Osteoblast (primary cell): ENCODE results near the gene MGAT5. TPM values are rescaled to one million over a fixed set of nuclear protein-coding genes. Genes with fewer than 3 reads are reported as not detected.
A peak's percentile ranks its signal among the peaks of the same experiment; 100 is the strongest.

ENCODE experiments used
- DNase-seq: peaks from one replicate; pipeline ENCODE4 v3.0.0; 2011; ENCODE audit warnings: low spot score, mixed read lengths; ENCODE audit not compliant: insufficient read length; ENCODE audit errors: missing footprints
- H2AFZ ChIP-seq: 2 replicates; pipeline ENCODE4 v1.6.0; 2011; ENCODE audit warnings: mild to moderate bottlenecking, low read length
- H3K27ac ChIP-seq: 2 replicates; pipeline ENCODE4 v1.5.1; 2011; ENCODE audit warnings: mild to moderate bottlenecking, low read depth, low read length, moderate library complexity
- H3K27me3 ChIP-seq: 2 replicates; pipeline ENCODE4 v1.6.0; 2012; ENCODE audit warnings: mild to moderate bottlenecking, control low read depth, inconsistent platforms, low read length, moderate library complexity; ENCODE audit not compliant: insufficient read depth
- H3K36me3 ChIP-seq: 2 replicates; pipeline ENCODE4 v1.5.1; 2011; ENCODE audit warnings: mild to moderate bottlenecking, low read length, control low read depth, moderate library complexity; ENCODE audit not compliant: insufficient read depth
- H3K4me1 ChIP-seq: 2 replicates; pipeline ENCODE4 v1.5.1; 2011; ENCODE audit warnings: mild to moderate bottlenecking, low read length, control low read depth, moderate library complexity; ENCODE audit not compliant: insufficient read depth
- H3K4me2 ChIP-seq: 2 replicates; pipeline ENCODE4 v1.6.0; 2011; ENCODE audit warnings: mild to moderate bottlenecking, low read length; ENCODE audit not compliant: insufficient read depth
- H3K4me3 ChIP-seq: fragments of 200-600 bp; sonication (generic); 3 replicates; pipeline ENCODE4 v1.5.1; 2012; ENCODE audit warnings: mild to moderate bottlenecking, low read length, inconsistent platforms; ENCODE audit not compliant: insufficient read depth
- H3K79me2 ChIP-seq: 2 replicates; pipeline ENCODE4 v1.6.0; 2012; ENCODE audit warnings: mild to moderate bottlenecking, low read length, control low read depth, inconsistent platforms; ENCODE audit not compliant: insufficient read depth
- H3K9me3 ChIP-seq: 2 replicates; pipeline ENCODE4 v1.5.1; 2011; ENCODE audit warnings: low read depth, low read length, control low read depth
- H4K20me1 ChIP-seq: 2 replicates; pipeline ENCODE4 v1.6.0; 2012; ENCODE audit warnings: mild to moderate bottlenecking, low read length, control low read depth; ENCODE audit not compliant: insufficient read depth
- CTCF ChIP-seq: IDR thresholded peaks from 2 replicates; pipeline ENCODE4 v1.5.1; 2011; ENCODE audit warnings: mild to moderate bottlenecking, low read depth, low read length, moderate library complexity; ENCODE audit errors: extremely low read depth
- total RNA-seq: library from RNA; depleted of rRNA; stranded (reverse); fragments of >200 nt; gene quantifications from 2 replicates; pipeline ENCODE4 v1.2.3, GENCODE V29; 2012

Gene MGAT5
- total RNA-seq, 1 donor = 29.7 TPM

- Histone ChIP-seq H3K4me2 (no peak overlapping the region), H2AFZ (no peak overlapping the region), H3K4me1 (peaks cover 39% of the 10 kb centered on the region), H4K20me1 (no peaks in the 10 kb centered on the region), H3K27ac (no peak overlapping the region), H3K4me3 (no peak overlapping the region), H3K36me3 (no peaks in the 10 kb centered on the region), H3K9me3 (no peaks in the 10 kb centered on the region), H3K79me2 (no peaks in the 10 kb centered on the region), H3K27me3 (no peaks in the 10 kb centered on the region)
- TF ChIP-seq CTCF = no peak
- no peak for DNase-seq
Observed at GRCh38 chr2:134395779-134396178, 141.9 kb downstream of the MGAT5 start.

DNA sequence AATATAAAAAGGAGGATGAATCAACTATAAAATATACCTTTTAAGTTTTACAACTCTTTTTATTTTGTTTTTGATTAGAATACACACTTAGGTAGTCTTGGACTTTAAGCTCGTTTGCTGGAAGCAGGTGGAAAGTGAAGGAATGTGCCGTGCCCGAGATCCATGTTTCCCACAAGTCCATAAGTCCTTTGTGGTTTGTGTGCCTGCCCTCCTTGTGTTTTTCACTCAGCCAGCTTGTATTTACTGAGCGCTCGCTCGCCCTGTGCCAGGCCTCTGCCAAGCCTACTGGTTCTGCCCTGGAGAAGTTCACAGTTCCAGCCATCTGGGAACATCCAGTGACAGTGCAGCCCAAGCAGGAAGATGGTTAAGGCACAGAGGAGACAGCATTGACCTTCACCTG is 142.6 kb downstream of the MGAT5 start:
- TF ChIP-seq CTCF = no peak
- H2AFZ ChIP-seq = no peak overlapping the region
- no peak for DNase-seq
- H3K4me2 ChIP-seq = no peak overlapping the region
- H3K9me3 ChIP-seq = no peaks in the 10 kb centered on the region
- peaks cover 45% of the 10 kb centered on the region for H3K4me1 ChIP-seq
- no peaks in the 10 kb centered on the region for H3K79me2 ChIP-seq
- H3K27me3 ChIP-seq = no peaks in the 10 kb centered on the region
- no peak overlapping the region for H3K27ac ChIP-seq
- no peaks in the 10 kb centered on the region for H3K36me3 ChIP-seq
- H4K20me1 ChIP-seq = no peaks in the 10 kb centered on the region
- no peak overlapping the region for H3K4me3 ChIP-seq

- Histone ChIP-seq H3K4me2 (no peak overlapping the region), H3K4me1 (peaks cover 50% of the 10 kb centered on the region), H3K4me3 (no peak overlapping the region), H2AFZ (no peak overlapping the region), H3K79me2 (no peaks in the 10 kb centered on the region), H4K20me1 (no peaks in the 10 kb centered on the region), H3K27ac (no peak overlapping the region), H3K9me3 (no peaks in the 10 kb centered on the region), H3K36me3 (no peaks in the 10 kb centered on the region), H3K27me3 (no peaks in the 10 kb centered on the region)
- no peak for DNase-seq
- TF ChIP-seq CTCF = no peak
Observed at GRCh38 chr2:134397146-134397896, 143.4 kb downstream of the MGAT5 start.

DNA sequence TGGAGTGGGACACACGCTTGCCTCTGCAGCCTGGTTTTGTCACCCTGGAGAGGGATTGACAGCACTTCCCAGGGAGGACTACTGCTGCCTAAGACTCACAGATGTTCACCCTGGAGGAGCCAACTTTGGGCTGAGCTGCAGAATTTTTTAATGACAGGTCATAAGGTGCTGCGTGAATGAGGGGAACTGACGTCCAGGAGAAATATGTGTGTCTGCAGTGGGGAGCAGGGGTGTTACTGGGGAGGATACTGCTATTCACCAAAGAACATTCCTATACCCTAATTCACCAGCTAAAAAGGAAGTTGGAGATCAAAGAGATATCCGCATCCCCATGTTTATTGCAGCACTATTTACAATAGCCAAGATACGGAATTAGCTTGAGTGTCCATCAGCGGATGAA is 144.4 kb downstream of the MGAT5 start:
- H3K4me1 ChIP-seq = peaks cover 48% of the 10 kb centered on the region
- H3K4me3 ChIP-seq = no peak overlapping the region
- no peaks in the 10 kb centered on the region for H3K27me3 ChIP-seq
- no peaks in the 10 kb centered on the region for H4K20me1 ChIP-seq
- no peak overlapping the region for H2AFZ ChIP-seq
- TF ChIP-seq CTCF = no peak
- H3K27ac ChIP-seq = peak overlapping the region; percentile 45
- no peaks in the 10 kb centered on the region for H3K79me2 ChIP-seq
- no peak overlapping the region for H3K4me2 ChIP-seq
- no peaks in the 10 kb centered on the region for H3K9me3 ChIP-seq
- DNase-seq = no peak
- no peaks in the 10 kb centered on the region for H3K36me3 ChIP-seq
